ENCODE results near the gene AHCTF1. TPM values are rescaled to one million over a fixed set of nuclear protein-coding genes. Genes with fewer than 3 reads are reported as not detected.
A peak's percentile ranks its signal among the peaks of the same experiment; 100 is the strongest.

Gene AHCTF1
- polyA plus RNA-seq, 4 donors: 6.2 to 20.0 (median 8.5) TPM

DNA sequence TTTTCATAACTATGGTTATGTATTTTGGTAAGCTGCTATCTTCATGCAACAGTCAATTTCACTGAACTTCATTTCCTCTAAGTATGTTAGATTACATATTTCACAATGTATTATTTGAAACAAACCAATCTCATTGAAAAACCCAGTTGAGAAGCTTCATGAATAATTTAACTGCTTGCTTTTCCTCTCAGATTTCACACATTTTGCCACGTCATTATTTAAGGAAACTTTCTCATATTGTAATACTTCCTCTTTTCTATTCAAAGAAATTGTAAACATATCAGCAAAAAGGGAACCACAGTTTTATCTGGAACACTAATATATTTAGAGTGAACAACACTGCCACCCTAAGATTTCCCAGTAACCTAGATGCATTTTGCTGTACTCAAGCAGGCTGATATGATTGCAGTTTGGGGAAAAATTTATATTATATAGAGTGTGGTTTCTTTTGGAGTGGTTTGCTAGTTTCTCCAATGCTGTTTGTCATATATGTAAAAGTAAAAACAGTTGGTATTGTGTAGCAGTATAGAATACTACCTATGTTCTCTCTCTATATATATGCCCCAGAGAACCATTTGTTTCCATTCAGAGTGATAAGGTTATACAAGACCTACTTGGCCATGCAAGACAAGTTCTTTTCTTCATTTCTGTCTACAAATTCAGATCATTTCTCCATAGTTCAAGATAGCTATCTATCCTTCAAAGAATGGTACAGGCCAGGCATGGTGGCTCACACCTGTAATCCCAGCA, 28.4 kb upstream of the AHCTF1 start:
- WGBS, 3 donors: 41 to 67% (median 63%) methylated on average over 1 of the region's 1 CpG
- H3K36me3 ChIP-seq (ENCODE audit: control insufficient read depth in 3 of 3, insufficient read depth in 2 of 3, low read depth in 1 of 3, low read length in 3 of 3): no peaks in the 10 kb centered on the region
- peaks cover 0 to 9% of the 10 kb centered on the region in 2 donors for H3K9me3 ChIP-seq (ENCODE audit: control insufficient read depth in 2 of 2, insufficient read depth in 1 of 2, low read depth in 1 of 2, low read length in 1 of 2)
- no peak for FAIRE-seq
- no peak overlapping the region for H3K4me3 ChIP-seq (ENCODE audit: low read depth in 1 of 3, low read length in 3 of 3)
- no peaks in the 10 kb centered on the region for H3K27me3 ChIP-seq (ENCODE audit: control insufficient read depth in 3 of 3, insufficient read depth in 3 of 3, low read length in 3 of 3)
- no peaks in the 10 kb centered on the region for H3K4me1 ChIP-seq (ENCODE audit: control insufficient read depth in 3 of 3, insufficient read depth in 2 of 3, low read depth in 1 of 3, low read length in 2 of 3)
- no peak for DNase-seq
- no peak overlapping the region for H3K27ac ChIP-seq (ENCODE audit: low read depth in 1 of 3, low read length in 2 of 3)

DNA sequence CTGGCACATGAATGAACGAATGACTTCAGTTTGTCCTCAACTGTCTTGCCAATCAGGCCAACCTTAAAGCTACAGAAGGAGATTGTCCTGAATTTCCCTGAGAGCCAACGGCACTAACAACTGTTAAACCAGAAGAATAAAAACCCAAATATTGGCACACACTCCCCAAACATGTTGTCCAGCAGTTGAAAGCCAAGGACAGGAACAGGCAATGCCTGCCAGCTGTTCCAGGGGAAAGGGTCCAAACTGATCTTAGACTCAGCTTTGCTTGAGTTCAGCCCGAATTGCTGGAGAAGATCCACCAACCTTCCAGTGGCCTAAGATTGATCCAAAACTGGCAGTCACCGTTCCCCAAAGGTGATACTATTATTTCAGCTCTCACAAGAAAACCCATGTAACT, 22.4 kb upstream of the AHCTF1 start:
- FAIRE-seq (no peak), DNase-seq (no peak)
- no peaks in the 10 kb centered on the region for H3K9me3 ChIP-seq (ENCODE audit: control insufficient read depth in 2 of 2, insufficient read depth in 1 of 2, low read depth in 1 of 2, low read length in 1 of 2)
- no peaks in the 10 kb centered on the region for H3K27me3 ChIP-seq (ENCODE audit: control insufficient read depth in 3 of 3, insufficient read depth in 3 of 3, low read length in 3 of 3)
- no peak overlapping the region for H3K4me3 ChIP-seq (ENCODE audit: low read depth in 1 of 3, low read length in 3 of 3)
- H3K27ac ChIP-seq (ENCODE audit: low read depth in 1 of 3, low read length in 2 of 3): no peak overlapping the region
- 79 to 94% (median 85%) methylated on average over 4 of the region's 4 CpGs for WGBS, 3 donors
- H3K4me1 ChIP-seq (ENCODE audit: control insufficient read depth in 3 of 3, insufficient read depth in 2 of 3, low read depth in 1 of 3, low read length in 2 of 3): no peaks in the 10 kb centered on the region
- H3K36me3 ChIP-seq (ENCODE audit: control insufficient read depth in 3 of 3, insufficient read depth in 2 of 3, low read depth in 1 of 3, low read length in 3 of 3): no peaks in the 10 kb centered on the region

DNA sequence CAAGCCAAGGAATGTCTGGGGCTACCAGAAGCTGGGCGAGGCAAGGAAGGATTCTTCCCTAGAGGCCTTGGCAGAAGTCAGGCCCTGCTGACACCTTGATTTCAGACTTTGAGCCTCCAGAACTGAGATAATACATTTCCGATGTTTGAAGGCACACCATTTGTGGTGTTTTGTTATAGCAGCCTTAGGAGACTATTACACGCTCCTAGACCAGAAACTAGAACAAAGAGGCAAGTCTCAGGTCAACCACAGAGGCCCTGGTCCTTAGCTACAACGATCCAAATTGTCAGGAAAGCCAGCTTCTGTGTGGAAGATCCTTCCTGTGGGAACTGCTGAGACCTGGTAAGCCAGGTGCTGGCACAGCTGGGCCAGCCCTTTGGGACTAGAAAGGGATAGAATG, 19.7 kb upstream of the AHCTF1 start:
- no peaks in the 10 kb centered on the region for H3K9me3 ChIP-seq (ENCODE audit: control insufficient read depth in 2 of 2, insufficient read depth in 1 of 2, low read depth in 1 of 2, low read length in 1 of 2)
- no peaks in the 10 kb centered on the region for H3K36me3 ChIP-seq (ENCODE audit: control insufficient read depth in 3 of 3, insufficient read depth in 2 of 3, low read depth in 1 of 3, low read length in 3 of 3)
- WGBS, 3 donors: 71 to 87% (median 79%) methylated on average over 4 of the region's 4 CpGs
- no peak overlapping the region for H3K4me3 ChIP-seq (ENCODE audit: low read depth in 1 of 3, low read length in 3 of 3)
- no peaks in the 10 kb centered on the region for H3K4me1 ChIP-seq (ENCODE audit: control insufficient read depth in 3 of 3, insufficient read depth in 2 of 3, low read depth in 1 of 3, low read length in 2 of 3)
- no peak overlapping the region for H3K27ac ChIP-seq (ENCODE audit: low read depth in 1 of 3, low read length in 2 of 3)
- DNase-seq (no peak), FAIRE-seq (no peak)
- no peaks in the 10 kb centered on the region for H3K27me3 ChIP-seq (ENCODE audit: control insufficient read depth in 3 of 3, insufficient read depth in 3 of 3, low read length in 3 of 3)

DNA sequence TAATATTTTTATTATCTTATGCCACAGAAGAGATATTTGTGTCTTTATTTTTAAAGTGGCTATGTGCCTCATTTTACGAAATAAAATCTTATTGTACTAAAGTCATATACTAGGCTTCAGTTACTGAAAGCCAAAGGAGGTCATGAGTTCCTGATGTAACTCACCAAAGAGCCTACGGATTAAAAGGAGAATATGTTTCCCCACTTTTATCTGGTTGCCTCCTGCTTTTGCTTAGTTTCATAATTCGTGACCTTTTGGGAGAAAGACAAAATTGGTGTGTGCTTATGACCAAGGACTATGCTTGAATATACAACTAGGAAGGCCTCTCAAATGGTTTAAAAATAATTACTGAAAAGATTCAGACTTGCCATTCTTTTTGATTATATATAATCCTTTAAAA, 18.2 kb upstream of the AHCTF1 start:
- no peak for FAIRE-seq
- WGBS, 3 donors: 88 to 92% (median 92%) methylated on average over 3 of the region's 3 CpGs

DNA sequence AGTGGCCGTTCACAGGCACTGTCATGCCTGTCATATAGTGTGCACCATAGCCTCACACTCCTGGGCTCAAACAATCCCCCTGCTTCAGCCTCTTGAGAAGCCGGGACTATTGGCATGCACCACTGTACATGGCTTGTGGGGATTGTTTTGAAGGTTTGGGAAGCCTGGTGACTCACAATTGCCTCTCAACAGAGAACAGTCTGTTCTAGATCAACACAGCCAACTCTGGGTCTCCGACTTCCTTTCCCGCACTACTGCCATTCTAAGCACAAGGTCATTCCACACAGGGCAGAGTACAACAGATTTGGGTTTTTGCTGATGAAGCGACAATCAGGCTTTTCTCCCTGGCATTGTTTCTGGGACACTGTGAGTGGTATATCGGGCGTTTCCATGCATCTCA, 15.5 kb upstream of the AHCTF1 start:
- DNase-seq (no peak), FAIRE-seq (no peak)
- Histone ChIP-seq H3K4me3 (ENCODE audit: low read depth in 1 of 3, low read length in 3 of 3) (no peak overlapping the region), H3K4me1 (ENCODE audit: control insufficient read depth in 3 of 3, insufficient read depth in 2 of 3, low read depth in 1 of 3, low read length in 2 of 3) (no peaks in the 10 kb centered on the region), H3K27me3 (ENCODE audit: control insufficient read depth in 3 of 3, insufficient read depth in 3 of 3, low read length in 3 of 3) (no peaks in the 10 kb centered on the region), H3K9me3 (ENCODE audit: control insufficient read depth in 2 of 2, insufficient read depth in 1 of 2, low read depth in 1 of 2, low read length in 1 of 2) (no peaks in the 10 kb centered on the region), H3K27ac (ENCODE audit: low read depth in 1 of 3, low read length in 2 of 3) (no peak overlapping the region), H3K36me3 (ENCODE audit: control insufficient read depth in 3 of 3, insufficient read depth in 2 of 3, low read depth in 1 of 3, low read length in 3 of 3) (no peaks in the 10 kb centered on the region)
- 88 to 91% (median 90%) methylated on average over 7 of the region's 7 CpGs for WGBS, 3 donors

More for the DNA sequence above, 18.2 kb upstream of the AHCTF1 start:
- Histone ChIP-seq H3K27ac (ENCODE audit: low read depth in 1 of 3, low read length in 2 of 3) (no peak overlapping the region), H3K9me3 (ENCODE audit: control insufficient read depth in 2 of 2, insufficient read depth in 1 of 2, low read depth in 1 of 2, low read length in 1 of 2) (no peaks in the 10 kb centered on the region), H3K4me3 (ENCODE audit: low read depth in 1 of 3, low read length in 3 of 3) (no peak overlapping the region), H3K4me1 (ENCODE audit: control insufficient read depth in 3 of 3, insufficient read depth in 2 of 3, low read depth in 1 of 3, low read length in 2 of 3) (no peaks in the 10 kb centered on the region), H3K27me3 (ENCODE audit: control insufficient read depth in 3 of 3, insufficient read depth in 3 of 3, low read length in 3 of 3) (no peaks in the 10 kb centered on the region), H3K36me3 (ENCODE audit: control insufficient read depth in 3 of 3, insufficient read depth in 2 of 3, low read depth in 1 of 3, low read length in 3 of 3) (no peaks in the 10 kb centered on the region)
- DNase-seq: no peak

DNA sequence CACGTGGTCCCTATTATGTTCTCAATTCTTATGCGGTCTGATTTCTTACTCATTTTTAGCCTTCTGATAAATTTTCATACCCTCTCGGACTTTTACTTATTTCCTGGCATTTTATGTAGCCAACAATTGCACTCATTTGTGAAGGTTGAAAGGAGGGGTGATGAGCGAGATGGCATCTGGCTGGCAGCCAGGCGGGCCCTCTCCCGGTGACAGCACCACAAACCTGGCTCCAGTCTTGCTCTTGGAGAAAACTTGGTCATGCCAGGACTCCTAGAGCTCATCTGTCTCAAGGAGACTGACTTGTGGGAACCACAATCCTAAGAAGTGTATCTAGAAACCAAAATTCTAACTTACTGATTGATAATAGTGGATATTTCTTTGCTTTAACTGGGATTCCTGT, 14.6 kb upstream of the AHCTF1 start:
- DNase-seq (no peak), FAIRE-seq (no peak)
- H3K27me3 ChIP-seq (ENCODE audit: control insufficient read depth in 3 of 3, insufficient read depth in 3 of 3, low read length in 3 of 3): no peaks in the 10 kb centered on the region
- no peak overlapping the region for H3K4me3 ChIP-seq (ENCODE audit: low read depth in 1 of 3, low read length in 3 of 3)
- 86 to 93% (median 86%) methylated on average over 6 of the region's 6 CpGs for WGBS, 3 donors
- H3K36me3 ChIP-seq (ENCODE audit: control insufficient read depth in 3 of 3, insufficient read depth in 2 of 3, low read depth in 1 of 3, low read length in 3 of 3): no peaks in the 10 kb centered on the region
- H3K9me3 ChIP-seq (ENCODE audit: control insufficient read depth in 2 of 2, insufficient read depth in 1 of 2, low read depth in 1 of 2, low read length in 1 of 2): no peaks in the 10 kb centered on the region
- H3K4me1 ChIP-seq (ENCODE audit: control insufficient read depth in 3 of 3, insufficient read depth in 2 of 3, low read depth in 1 of 3, low read length in 2 of 3): no peaks in the 10 kb centered on the region
- no peak overlapping the region for H3K27ac ChIP-seq (ENCODE audit: low read depth in 1 of 3, low read length in 2 of 3)

DNA sequence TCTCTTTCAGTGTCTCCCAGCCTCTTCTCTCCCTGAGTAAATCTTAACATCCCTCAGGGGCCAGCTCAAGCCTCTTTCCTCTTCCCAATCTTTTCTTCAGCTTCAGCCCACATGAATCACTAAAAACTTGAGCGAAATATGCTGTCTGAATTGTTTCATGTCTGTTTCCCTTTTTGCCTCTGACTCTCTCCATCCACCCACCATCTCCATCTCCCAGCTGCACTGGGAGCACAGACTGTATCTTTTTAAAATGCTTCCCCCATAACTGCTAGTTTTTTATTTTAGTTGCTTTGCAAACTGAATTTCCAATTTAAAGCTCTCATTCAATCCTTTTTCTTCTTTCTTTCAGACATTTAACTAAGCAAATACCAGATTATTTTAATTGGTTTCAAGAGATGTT, 3.0 kb upstream of the AHCTF1 start:
- 78 to 94% (median 80%) methylated on average over 1 of the region's 1 CpG for WGBS, 3 donors
- no peaks in the 10 kb centered on the region for H3K9me3 ChIP-seq (ENCODE audit: control insufficient read depth in 2 of 2, insufficient read depth in 1 of 2, low read depth in 1 of 2, low read length in 1 of 2)
- no peak overlapping the region for H3K27ac ChIP-seq (ENCODE audit: low read depth in 1 of 3, low read length in 2 of 3)
- H3K4me1 ChIP-seq (ENCODE audit: control insufficient read depth in 3 of 3, insufficient read depth in 2 of 3, low read depth in 1 of 3, low read length in 2 of 3): peaks cover 2 to 4% (median 3%) of the 10 kb centered on the region in 3 donors
- no peak for FAIRE-seq
- no peaks in the 10 kb centered on the region for H3K36me3 ChIP-seq (ENCODE audit: control insufficient read depth in 3 of 3, insufficient read depth in 2 of 3, low read depth in 1 of 3, low read length in 3 of 3)
- DNase-seq: no peak
- no peaks in the 10 kb centered on the region for H3K27me3 ChIP-seq (ENCODE audit: control insufficient read depth in 3 of 3, insufficient read depth in 3 of 3, low read length in 3 of 3)
- no peak overlapping the region for H3K4me3 ChIP-seq (ENCODE audit: low read depth in 1 of 3, low read length in 3 of 3)

DNA sequence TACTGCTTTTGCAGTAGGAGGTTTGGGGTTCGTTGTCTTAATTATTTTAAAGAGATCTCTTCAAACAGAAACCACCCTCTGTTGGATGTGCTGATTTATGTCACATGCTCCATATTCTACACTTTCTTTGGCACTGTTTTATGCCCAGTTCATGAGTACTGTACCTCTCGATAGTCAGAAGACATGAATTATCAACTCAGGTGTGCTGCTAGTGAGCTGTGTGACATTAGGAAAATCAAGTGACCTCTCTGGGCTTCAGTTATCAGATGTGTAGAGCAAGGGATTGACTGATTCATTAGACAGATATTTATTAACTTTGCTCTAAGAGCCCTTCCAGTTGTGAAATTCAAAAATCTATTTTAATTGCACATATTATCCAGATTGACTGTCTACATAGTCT, 2.1 kb upstream of the AHCTF1 start:
- WGBS, 3 donors: 61 to 80% (median 63%) methylated on average over 2 of the region's 2 CpGs
- Histone ChIP-seq H3K27me3 (ENCODE audit: control insufficient read depth in 3 of 3, insufficient read depth in 3 of 3, low read length in 3 of 3) (no peaks in the 10 kb centered on the region), H3K4me3 (ENCODE audit: low read depth in 1 of 3, low read length in 3 of 3) (no peak overlapping the region), H3K36me3 (ENCODE audit: control insufficient read depth in 3 of 3, insufficient read depth in 2 of 3, low read depth in 1 of 3, low read length in 3 of 3) (peaks cover 0 to 3% (median 0%) of the 10 kb centered on the region in 3 donors), H3K4me1 (ENCODE audit: control insufficient read depth in 3 of 3, insufficient read depth in 2 of 3, low read depth in 1 of 3, low read length in 2 of 3) (peaks cover 2 to 4% (median 3%) of the 10 kb centered on the region in 3 donors), H3K9me3 (ENCODE audit: control insufficient read depth in 2 of 2, insufficient read depth in 1 of 2, low read depth in 1 of 2, low read length in 1 of 2) (no peaks in the 10 kb centered on the region), H3K27ac (ENCODE audit: low read depth in 1 of 3, low read length in 2 of 3) (no peak overlapping the region)
- FAIRE-seq (no peak), DNase-seq (no peak)

DNA sequence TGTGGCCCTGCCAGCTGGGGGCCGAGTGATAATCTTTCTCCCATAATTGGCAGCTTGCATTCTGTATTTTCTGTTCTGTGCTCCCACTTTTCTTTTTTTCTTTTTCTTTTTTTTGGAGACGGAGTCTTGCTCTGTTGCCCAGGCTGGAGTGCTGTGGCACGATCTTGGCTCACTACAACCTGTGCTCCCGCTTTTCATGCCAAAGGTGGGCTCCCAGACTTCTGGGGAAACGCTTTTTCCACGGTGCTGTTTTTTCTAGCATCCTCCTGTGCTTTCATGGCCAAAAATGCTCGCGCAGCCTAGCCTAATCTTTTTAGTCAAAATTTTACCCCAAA, 585 bp upstream of the AHCTF1 start:
- H3K36me3 ChIP-seq (ENCODE audit: control insufficient read depth in 3 of 3, insufficient read depth in 2 of 3, low read depth in 1 of 3, low read length in 3 of 3): peaks cover 0 to 8% (median 0%) of the 10 kb centered on the region in 3 donors
- H3K4me3 ChIP-seq (ENCODE audit: low read depth in 1 of 3, low read length in 3 of 3): peak overlapping the region; percentile 73 to 76 (median 76)
- WGBS, 3 donors: 7 to 13% (median 12%) methylated on average over 7 to 8 of the region's 8 CpGs
- DNase-seq: no peak
- H3K9me3 ChIP-seq (ENCODE audit: control insufficient read depth in 2 of 2, insufficient read depth in 1 of 2, low read depth in 1 of 2, low read length in 1 of 2): no peaks in the 10 kb centered on the region
- no peak for FAIRE-seq
- peak overlapping the region in 1 of 3 donors; percentile 88 for H3K27ac ChIP-seq (ENCODE audit: low read depth in 1 of 3, low read length in 2 of 3)
- no peaks in the 10 kb centered on the region for H3K27me3 ChIP-seq (ENCODE audit: control insufficient read depth in 3 of 3, insufficient read depth in 3 of 3, low read length in 3 of 3)
- H3K4me1 ChIP-seq (ENCODE audit: control insufficient read depth in 3 of 3, insufficient read depth in 2 of 3, low read depth in 1 of 3, low read length in 2 of 3): peaks cover 2 to 4% (median 3%) of the 10 kb centered on the region in 3 donors

Measured in small intestine (tissue), 7 donors.